ENCODE data around the gene MSLN.

Gene MSLN

GRCh38 chr16:813204-813915, 52.8 kb downstream of the MSLN start:
- peak; percentile 30 for DNase-seq
- in situ Hi-C loops (cut with HindIII; ENCODE audit: low pct_ligation_motif_present, low pct_unique_long_range_greater_than_20kb, low sequenced_read_pairs) = no loop called here

GRCh38 chr16:813916-814412, 53.4 kb downstream of the MSLN start:
- in situ Hi-C loops (cut with HindIII; ENCODE audit: low pct_ligation_motif_present, low pct_unique_long_range_greater_than_20kb, low sequenced_read_pairs) = no loop called here

GRCh38 chr16:814974-815373, 54.4 kb downstream of the MSLN start:
- in situ Hi-C loops (cut with HindIII; ENCODE audit: low pct_ligation_motif_present, low pct_unique_long_range_greater_than_20kb, low sequenced_read_pairs) = no loop called here
- DNase-seq = peak; percentile 64

More at GRCh38 chr16:813916-814412, 53.4 kb downstream of the MSLN start:
- DNase-seq = no peak

GRCh38 chr16:815861-816260, 55.3 kb downstream of the MSLN start:
- in situ Hi-C loops (cut with HindIII; ENCODE audit: low pct_ligation_motif_present, low pct_unique_long_range_greater_than_20kb, low sequenced_read_pairs) = no loop called here
- DNase-seq = no peak

GRCh38 chr16:817001-817906, 56.7 kb downstream of the MSLN start:
- no peak for DNase-seq
- in situ Hi-C loops (cut with HindIII; ENCODE audit: low pct_ligation_motif_present, low pct_unique_long_range_greater_than_20kb, low sequenced_read_pairs) = no loop called here

- in situ Hi-C loops (cut with HindIII; ENCODE audit: low pct_ligation_motif_present, low pct_unique_long_range_greater_than_20kb, low sequenced_read_pairs) = no loop called here
- no peak for DNase-seq
Observed at GRCh38 chr16:818132-818531, 57.6 kb downstream of the MSLN start.
